Smooth muscle cell (in vitro differentiated cells): ENCODE data around the gene GLOD4. TPM values are rescaled to one million over a fixed set of nuclear protein-coding genes. Genes with fewer than 3 reads are reported as not detected.

ENCODE experiments used
- DNase-seq: peaks from one replicate; lab custom pipeline; 2025; ENCODE audit not compliant: unreplicated experiment; lab: John Stamatoyannopoulos, UW
- H2AFZ ChIP-seq: fragments of 200-600 bp; sonication (generic); 2 replicates; pipeline ENCODE4 v1.6.0; 2016; ENCODE audit warnings: antibody characterized with exemption, low read depth, mild to moderate bottlenecking
- H3F3A ChIP-seq: fragments of 200-600 bp; sonication (generic); 2 replicates; pipeline ENCODE4 v1.6.0; 2017; ENCODE audit warnings: antibody characterized with exemption, low read depth
- H3K27ac ChIP-seq: fragments of 200-600 bp; sonication (generic); 2 replicates; pipeline ENCODE4 v1.5.1; 2016; ENCODE audit warnings: low read depth, mild to moderate bottlenecking
- H3K27me3 ChIP-seq: fragments of 200-600 bp; sonication (generic); 2 replicates; pipeline ENCODE4 v1.6.1; 2016; ENCODE audit warnings: low read depth, mild to moderate bottlenecking
- H3K36me3 ChIP-seq: fragments of 200-600 bp; sonication (generic); 2 replicates; pipeline ENCODE4 v1.5.1; 2016; ENCODE audit warnings: low read depth
- H3K4me1 ChIP-seq: fragments of 200-600 bp; sonication (generic); 2 replicates; pipeline ENCODE4 v1.5.1; 2016; ENCODE audit warnings: low read depth
- H3K4me2 ChIP-seq: fragments of 200-600 bp; sonication (generic); 2 replicates; pipeline ENCODE4 v1.6.0; 2016; ENCODE audit warnings: mild to moderate bottlenecking
- H3K4me3 ChIP-seq: fragments of 200-600 bp; sonication (generic); 2 replicates; pipeline ENCODE4 v1.5.1; 2016; ENCODE audit warnings: mild to moderate bottlenecking
- H3K79me2 ChIP-seq: fragments of 200-600 bp; sonication (generic); 2 replicates; pipeline ENCODE4 v1.6.0; 2016; ENCODE audit warnings: low read depth, mild to moderate bottlenecking
- H3K9ac ChIP-seq: fragments of 200-600 bp; sonication (generic); 2 replicates; pipeline ENCODE4 v1.6.0; 2016; ENCODE audit warnings: low read depth
- H3K9me3 ChIP-seq: fragments of 200-600 bp; sonication (generic); replicated peaks from 2 replicates; pipeline ENCODE4 v1.5.1; 2016; ENCODE audit warnings: low read depth
- H4K20me1 ChIP-seq: fragments of 200-600 bp; sonication (generic); 2 replicates; pipeline ENCODE4 v1.6.0; 2016; ENCODE audit warnings: low read depth
- WGBS: methylation state at CpG from one replicate; pipeline ENCODE4 v1.1.7; 2016; ENCODE audit warnings: low lambda C conversion rate; 5-methylcytosine and 5-hydroxymethylcytosine counted together
- polyA plus RNA-seq: library from polyadenylated mRNA; unstranded; fragments of >200 nt; fragmentation: Nextera tagmentation; extraction: Ambion mirVana; gene quantifications from 2 replicates; pipeline ENCODE4 v1.2.1, GENCODE V29; 2016
- total RNA-seq: library from RNA; depleted of rRNA; stranded (reverse); fragments of >200 nt; gene quantifications from 2 replicates; pipeline ENCODE4 v1.2.3, GENCODE V29; 2014
- TF ChIP-seq, protein P1 (sequence below): fragments of 200-600 bp; sonication (generic); IDR thresholded peaks from 2 replicates; pipeline ENCODE4 v1.5.1; 2017; ENCODE audit warnings: borderline replicate concordance, mild to moderate bottlenecking, antibody characterized with exemption; ENCODE audit not compliant: insufficient read depth, poor library complexity, severe bottlenecking

GLOD4 gene
- total and polyA plus RNA-seq, 2 experiments from 2014 or later: 47.2 to 53.5 TPM

DNA sequence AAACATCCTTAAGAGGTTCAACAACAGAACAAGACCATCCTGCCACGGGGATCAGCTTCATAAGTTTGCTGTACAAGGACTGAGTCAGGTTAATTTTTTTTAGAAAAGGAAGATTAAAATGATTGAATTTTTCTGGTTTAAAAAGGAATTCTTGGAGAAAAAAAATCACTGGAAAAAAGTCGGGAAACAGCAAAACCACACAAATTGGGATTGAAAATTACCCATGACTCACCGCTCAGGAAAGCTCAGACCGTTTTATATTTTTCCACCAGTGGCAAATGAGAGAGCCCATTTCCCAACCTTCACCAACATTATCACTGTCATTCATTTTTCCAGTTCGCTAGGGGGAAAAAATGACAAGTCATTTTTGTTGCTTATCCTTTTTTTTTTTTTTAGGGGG lies 46.7 kb upstream of the GLOD4 start:
- Histone ChIP-seq H3K36me3 (no peaks in the 10 kb centered on the region), H3K4me1 (no peaks in the 10 kb centered on the region), H4K20me1 (peaks cover 61% of the 10 kb centered on the region), H2AFZ (no peak overlapping the region), H3K79me2 (peaks cover 85% of the 10 kb centered on the region), H3K27ac (no peak overlapping the region), H3K27me3 (no peaks in the 10 kb centered on the region), H3K4me2 (no peak overlapping the region), H3F3A (no peaks in the 10 kb centered on the region), H3K4me3 (no peak overlapping the region), H3K9ac (no peak overlapping the region), H3K9me3 (no peaks in the 10 kb centered on the region)
- 42% methylated on average over 5 of the region's 5 CpGs for WGBS
- TF ChIP-seq, protein P1, sequence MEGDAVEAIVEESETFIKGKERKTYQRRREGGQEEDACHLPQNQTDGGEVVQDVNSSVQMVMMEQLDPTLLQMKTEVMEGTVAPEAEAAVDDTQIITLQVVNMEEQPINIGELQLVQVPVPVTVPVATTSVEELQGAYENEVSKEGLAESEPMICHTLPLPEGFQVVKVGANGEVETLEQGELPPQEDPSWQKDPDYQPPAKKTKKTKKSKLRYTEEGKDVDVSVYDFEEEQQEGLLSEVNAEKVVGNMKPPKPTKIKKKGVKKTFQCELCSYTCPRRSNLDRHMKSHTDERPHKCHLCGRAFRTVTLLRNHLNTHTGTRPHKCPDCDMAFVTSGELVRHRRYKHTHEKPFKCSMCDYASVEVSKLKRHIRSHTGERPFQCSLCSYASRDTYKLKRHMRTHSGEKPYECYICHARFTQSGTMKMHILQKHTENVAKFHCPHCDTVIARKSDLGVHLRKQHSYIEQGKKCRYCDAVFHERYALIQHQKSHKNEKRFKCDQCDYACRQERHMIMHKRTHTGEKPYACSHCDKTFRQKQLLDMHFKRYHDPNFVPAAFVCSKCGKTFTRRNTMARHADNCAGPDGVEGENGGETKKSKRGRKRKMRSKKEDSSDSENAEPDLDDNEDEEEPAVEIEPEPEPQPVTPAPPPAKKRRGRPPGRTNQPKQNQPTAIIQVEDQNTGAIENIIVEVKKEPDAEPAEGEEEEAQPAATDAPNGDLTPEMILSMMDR: no peak
- no peak for DNase-seq

DNA sequence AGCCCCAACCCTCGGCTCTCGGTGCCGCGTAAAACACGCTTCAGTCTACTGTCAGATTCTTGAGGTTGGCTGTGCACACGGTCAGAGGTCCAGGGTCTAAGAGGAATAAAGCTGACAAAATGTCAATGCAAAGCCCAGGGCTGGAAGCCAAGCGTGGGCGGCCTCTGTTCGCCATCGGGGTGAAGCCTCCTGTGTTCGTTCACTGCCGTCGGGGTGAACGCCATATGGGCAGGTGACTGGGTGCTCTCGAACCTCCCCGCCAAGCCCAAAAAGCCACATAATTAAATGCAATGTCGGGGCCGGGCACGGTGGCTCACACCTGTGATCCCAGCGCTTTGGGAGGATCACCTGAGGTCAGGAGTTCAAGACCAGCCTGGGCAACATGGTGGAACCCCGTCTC lies 44.7 kb upstream of the GLOD4 start:
- no peak overlapping the region for H3K27ac ChIP-seq
- peaks cover 70% of the 10 kb centered on the region for H3K79me2 ChIP-seq
- peaks cover 66% of the 10 kb centered on the region for H4K20me1 ChIP-seq
- no peak overlapping the region for H3K9ac ChIP-seq
- no peak for DNase-seq
- 95% methylated on average over 21 of the region's 21 CpGs for WGBS
- no peaks in the 10 kb centered on the region for H3F3A ChIP-seq
- H3K27me3 ChIP-seq: no peaks in the 10 kb centered on the region
- H3K36me3 ChIP-seq: no peaks in the 10 kb centered on the region
- no peak overlapping the region for H2AFZ ChIP-seq
- TF ChIP-seq, protein P1: no peak
- H3K9me3 ChIP-seq: no peaks in the 10 kb centered on the region
- H3K4me2 ChIP-seq: no peak overlapping the region
- H3K4me3 ChIP-seq: no peak overlapping the region
- no peaks in the 10 kb centered on the region for H3K4me1 ChIP-seq

GRCh38 chr17:825216-825615 lies 43.1 kb upstream of the GLOD4 start:
- Histone ChIP-seq H3K9ac (no peak overlapping the region), H3K4me3 (no peak overlapping the region), H3K36me3 (no peaks in the 10 kb centered on the region), H2AFZ (no peak overlapping the region), H3K79me2 (peaks cover 56% of the 10 kb centered on the region), H3K27ac (no peak overlapping the region), H3F3A (no peaks in the 10 kb centered on the region), H4K20me1 (peaks cover 60% of the 10 kb centered on the region), H3K4me2 (no peak overlapping the region), H3K4me1 (no peaks in the 10 kb centered on the region), H3K27me3 (no peaks in the 10 kb centered on the region), H3K9me3 (no peaks in the 10 kb centered on the region)
- 92% methylated on average over 17 of the region's 17 CpGs for WGBS
- TF ChIP-seq, protein P1: no peak
- no peak for DNase-seq

GRCh38 chr17:824378-824777 lies 42.3 kb upstream of the GLOD4 start:
- no peak for DNase-seq
- peaks cover 50% of the 10 kb centered on the region for H3K79me2 ChIP-seq
- H3K4me3 ChIP-seq: no peak overlapping the region
- WGBS: 92% methylated on average over 16 of the region's 16 CpGs
- no peak overlapping the region for H3K9ac ChIP-seq
- H3K36me3 ChIP-seq: no peaks in the 10 kb centered on the region
- H3K9me3 ChIP-seq: no peaks in the 10 kb centered on the region
- H3K4me1 ChIP-seq: no peaks in the 10 kb centered on the region
- TF ChIP-seq, protein P1: no peak
- H3K27ac ChIP-seq: no peak overlapping the region
- no peaks in the 10 kb centered on the region for H3F3A ChIP-seq
- no peak overlapping the region for H2AFZ ChIP-seq
- H4K20me1 ChIP-seq: peaks cover 60% of the 10 kb centered on the region
- H3K27me3 ChIP-seq: no peaks in the 10 kb centered on the region
- H3K4me2 ChIP-seq: no peak overlapping the region
